ENCODE measurements around the gene POM121C.
"Not testable (repeated sequence)": the region's sequence is repeated elsewhere in the genome, so short reads cannot be mapped to it uniquely, and the experiment has no call there.

Gene POM121C

DNA sequence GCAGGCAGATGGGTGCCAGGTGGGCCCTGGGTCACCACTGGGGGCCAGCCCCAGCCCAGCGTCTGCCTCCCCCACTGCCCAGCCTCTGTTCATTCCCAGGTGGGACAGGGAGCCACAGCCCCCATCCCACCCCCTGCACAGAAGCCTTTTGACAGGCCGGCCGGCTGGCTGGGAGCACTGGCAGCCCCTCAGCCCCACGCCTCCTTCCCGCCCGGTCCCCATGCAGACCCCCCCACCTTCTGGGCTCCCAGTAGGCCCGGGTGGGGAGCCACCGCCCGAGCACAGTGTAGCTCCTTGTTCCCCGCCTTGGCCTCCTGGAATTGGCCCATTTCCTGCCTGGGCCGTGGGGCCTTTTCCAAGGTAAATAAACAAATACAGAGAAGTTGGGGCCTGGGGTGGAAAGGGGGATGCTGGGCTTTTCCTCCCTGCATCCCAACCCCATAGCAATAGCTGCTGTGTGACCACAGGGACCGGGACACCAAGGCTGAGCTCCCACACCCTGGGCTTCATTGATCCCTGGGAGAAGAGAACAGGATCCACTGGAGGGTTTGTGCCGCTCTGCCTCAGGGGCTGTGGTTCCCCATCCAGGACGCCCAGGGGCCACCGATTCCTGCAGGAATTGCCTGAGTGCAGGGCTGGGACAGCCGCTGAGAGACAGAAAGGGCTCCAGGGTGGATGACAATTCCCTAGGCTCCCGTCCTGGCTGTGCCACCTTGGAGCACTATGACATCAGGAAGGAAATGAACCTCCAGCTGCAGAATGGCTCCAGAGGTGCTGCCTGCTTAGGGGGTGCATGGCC, 111.4 kb downstream of the POM121C start:
- DNase-seq: not testable (repeated sequence)

DNA sequence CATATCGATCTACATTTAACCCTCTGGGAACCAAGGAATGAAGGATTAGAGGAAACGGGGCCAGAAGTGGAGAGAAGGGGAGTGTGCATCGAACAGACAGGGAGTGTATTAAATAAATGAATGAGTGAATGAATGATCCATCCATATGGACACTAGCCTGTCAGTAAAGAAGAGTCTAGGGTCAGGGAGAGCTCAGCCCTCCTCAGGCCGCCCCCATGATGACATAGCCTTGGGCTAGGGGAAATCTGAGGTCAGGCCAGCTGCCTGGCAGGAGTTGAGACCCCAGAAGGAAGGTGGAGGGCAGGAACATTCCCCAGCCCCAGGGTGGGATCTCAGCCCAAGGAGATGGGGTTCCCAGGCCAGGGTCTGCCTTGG, 112.0 kb downstream of the POM121C start:
- not testable (repeated sequence) for DNase-seq

DNA sequence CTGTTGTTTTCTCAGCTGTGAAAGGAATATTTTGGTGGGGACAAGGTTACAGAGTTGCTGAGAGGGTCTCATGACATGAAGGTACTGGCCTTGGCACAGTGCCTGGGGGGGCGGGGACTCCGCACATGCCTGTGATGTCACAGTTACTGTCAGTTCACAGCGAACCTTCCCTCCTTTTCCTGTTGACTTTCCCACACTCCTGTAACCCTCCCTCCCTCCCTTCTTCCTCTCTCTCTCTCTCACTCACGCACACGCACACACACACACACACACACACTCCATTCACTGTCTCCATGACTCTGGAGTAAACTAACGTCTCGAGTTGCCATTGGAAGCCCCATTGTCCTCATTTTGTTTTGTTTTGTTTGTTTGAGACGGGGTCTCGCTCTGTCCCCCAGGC, 118.8 kb downstream of the POM121C start:
- not testable (repeated sequence) for DNase-seq

Data from suppressor macrophage treated with lipopolysaccharide for 4 hours (primary cell).